SK-N-DZ (cell line): ENCODE data around the gene BCOR.

ENCODE experiments used
- DNase-seq: peaks from one replicate; pipeline ENCODE4 v3.0.0-alpha.2; 2015; ENCODE audit warnings: low spot score

Gene BCOR

DNA sequence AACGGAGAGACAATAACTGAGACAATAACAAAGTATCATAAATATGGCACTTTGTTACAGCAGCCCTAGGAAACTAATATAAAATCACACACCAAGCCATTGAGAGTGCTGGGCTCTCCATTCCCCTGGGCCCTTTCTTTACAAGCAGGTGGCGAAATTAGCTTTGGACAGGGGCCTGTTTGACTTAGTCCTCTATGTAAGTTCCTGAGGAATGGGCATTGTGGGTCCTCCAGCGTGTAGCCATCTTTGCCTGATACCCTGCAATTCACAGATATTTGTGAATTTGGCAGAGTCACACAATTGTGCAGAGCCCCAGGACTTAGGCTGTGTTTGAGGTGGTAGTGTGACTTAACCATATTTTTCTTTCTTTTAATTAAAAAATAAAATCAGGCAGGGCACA, 67.6 kb downstream of the BCOR start:
- DNase-seq: no peak

DNA sequence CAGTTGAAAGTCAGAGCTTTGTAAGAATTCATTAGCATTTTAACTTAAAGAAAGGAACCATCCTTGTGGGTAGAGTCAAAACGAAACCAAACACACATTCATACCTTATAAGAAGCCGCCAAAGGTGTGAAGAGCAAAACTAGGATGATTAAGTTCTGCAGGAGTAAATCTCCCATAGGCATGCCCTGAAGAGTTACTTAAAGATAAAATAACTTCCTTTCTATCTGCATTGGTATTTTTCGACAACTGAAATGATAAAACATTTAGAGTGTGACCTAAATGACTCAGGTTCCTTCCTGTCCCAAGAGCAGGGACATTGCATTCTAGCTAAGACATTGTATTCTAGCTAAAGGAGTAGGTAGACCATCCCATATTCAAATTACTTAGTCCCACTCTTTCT, 75.3 kb downstream of the BCOR start:
- no peak for DNase-seq

DNA sequence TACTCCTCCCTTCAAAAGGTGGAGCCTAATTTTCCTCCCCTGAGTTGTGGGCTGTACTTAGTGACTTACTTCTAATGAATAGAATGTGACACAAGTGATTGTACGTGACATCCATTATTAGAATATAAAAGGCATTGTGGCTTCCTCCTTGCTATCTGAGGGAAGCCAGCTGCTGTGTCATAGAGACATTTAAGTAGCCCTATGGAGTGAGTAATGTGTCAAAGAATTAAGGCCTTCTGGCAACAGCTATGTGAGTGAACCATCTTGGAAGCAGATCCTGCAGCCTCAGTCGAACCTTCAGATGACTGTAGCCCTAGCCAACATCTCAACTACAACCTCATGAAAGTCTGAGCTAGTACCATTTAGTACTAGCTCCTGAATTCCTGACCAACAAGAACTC, 76.1 kb downstream of the BCOR start:
- no peak for DNase-seq

DNA sequence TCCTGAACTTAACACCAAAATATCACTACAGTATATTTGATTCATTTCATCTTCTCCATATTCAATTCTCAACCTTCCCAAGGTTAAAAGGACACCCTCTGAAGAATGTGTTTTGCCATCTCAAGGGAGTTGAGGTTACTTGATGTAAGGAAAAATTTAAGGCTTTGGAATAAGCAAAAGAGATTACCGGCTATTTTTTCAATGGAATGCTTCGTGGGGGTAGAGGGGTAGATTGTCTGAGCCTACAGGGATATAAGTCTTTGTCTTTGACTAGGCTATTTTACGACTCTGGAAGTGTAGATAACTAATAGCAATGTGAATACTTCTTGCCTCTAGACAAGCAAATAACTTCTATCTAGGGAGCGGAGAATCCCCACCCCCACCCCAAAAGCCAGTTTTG, 78.2 kb downstream of the BCOR start:
- DNase-seq: no peak

DNA sequence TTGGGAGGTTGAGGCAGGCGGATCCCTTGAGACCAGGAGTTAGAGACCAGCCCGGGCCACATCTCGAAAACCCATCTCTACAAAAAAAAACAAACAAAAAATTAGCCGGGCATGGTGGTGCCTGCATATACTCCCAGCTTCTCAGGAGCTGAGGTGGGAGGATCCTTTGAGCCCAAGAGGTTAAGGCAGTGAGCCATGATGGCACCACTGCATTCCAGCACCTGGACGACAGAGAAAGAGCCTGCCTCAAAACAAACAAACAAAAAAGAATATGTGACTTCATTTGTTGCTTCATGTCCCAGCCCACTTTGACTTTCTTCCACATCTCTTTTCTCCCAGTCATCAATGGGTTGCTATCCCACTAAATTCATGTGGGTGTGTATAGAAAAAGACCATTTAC, 79.7 kb downstream of the BCOR start:
- no peak for DNase-seq

DNA sequence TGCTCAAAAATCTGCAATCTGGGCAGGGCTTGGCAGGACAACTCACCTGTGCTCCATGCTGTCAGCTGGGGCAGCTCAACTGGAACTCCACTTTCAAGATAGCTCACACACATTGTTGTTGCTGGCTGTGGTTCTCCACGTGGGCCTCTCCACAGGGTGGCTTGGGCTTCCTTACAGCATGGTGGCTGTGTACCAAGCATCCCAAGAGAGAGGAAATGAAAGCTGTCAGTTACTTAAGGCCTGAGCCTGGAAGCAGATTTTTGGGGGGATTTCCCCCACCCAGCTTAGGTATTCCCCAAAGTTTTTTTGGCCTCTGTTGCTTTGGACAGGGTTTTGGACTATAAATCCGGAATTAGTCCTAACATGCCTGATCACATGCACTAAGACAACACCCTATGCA, 81.0 kb downstream of the BCOR start:
- no peak for DNase-seq

DNA sequence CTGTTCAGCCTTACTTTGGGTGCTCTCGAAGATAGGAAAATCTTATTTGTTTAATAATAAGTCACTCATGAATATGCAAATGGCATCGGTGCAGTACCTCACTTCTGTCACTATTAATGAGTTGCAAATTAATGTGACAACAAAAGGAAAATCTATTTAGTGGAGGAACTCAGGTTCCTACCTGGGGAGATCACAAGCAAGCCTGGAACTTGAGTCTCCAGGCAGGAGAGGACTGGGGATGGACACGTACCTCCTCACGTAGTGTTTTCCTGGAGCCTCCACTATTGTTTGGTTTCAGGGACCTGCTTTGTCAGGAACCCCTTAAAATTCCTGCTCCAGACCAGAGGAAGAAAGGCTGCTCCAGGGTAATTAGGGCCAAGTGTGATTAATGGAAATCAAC, 82.1 kb downstream of the BCOR start:
- no peak for DNase-seq

DNA sequence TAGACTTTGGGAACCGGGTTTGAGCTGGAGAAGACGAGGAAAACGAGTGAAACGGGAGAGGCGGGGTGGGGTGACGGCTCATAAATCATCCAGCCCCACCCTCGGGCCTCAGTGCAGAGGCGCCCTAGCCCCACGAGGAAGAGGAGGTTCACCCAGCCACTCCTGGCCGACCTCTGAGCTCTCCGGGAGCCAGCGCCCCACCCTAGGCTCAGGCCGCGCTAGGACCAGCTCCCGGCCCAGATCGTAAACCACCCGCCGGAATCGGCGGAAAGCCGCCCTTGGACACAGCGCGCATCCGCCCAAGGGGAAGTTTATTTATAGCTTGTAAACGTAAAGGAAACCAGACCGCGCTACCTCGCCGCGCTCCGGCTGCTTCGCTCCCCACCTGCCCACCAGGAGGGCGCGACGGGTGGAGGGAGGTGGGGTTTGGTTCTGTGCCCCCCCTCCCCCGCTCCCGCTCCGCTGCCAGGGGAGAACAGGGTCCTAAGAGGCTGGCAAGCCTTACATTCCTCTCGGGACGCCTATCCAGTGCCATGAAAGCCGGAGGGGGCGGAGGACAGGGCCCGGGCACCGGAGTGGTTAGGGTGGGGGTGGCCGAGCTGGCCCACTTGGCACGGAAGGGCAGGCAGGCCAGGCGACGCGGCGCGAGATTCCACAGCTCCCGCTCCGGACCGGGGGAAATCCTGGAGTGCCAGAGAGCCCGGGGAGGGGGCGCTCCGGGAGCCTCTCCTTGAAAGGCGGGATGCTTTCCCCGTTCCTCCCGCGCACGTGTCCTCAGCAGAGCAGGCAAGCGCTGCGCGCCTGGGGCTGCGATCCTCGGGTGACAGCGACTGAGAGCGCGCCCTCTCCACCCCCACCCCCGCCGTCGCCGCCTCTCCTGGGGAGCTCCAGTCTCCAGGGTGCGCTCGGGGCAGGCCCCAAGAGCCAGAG, 84.2 kb downstream of the BCOR start:
- peak; percentile 59 for DNase-seq

DNA sequence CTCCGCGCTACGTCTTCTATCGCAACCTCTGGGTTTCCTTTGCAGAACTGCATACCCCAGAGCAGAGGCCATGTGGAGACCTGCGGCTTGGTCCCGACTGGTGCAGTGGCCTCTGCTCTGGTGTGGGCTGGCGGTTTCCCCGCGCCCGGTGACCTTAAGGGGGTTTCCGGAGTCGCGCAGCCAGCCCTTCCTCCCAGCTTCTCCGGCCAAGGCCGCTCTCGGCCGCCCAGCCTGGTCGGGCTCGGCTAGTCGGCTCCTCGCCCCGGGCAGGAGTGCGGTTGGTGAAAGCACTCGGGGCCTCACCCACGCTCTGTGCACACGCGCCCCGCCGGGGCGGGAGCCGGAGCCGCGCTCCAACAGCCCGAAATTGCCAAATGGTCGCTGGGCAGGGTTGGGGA, 84.9 kb downstream of the BCOR start:
- DNase-seq: no peak

DNA sequence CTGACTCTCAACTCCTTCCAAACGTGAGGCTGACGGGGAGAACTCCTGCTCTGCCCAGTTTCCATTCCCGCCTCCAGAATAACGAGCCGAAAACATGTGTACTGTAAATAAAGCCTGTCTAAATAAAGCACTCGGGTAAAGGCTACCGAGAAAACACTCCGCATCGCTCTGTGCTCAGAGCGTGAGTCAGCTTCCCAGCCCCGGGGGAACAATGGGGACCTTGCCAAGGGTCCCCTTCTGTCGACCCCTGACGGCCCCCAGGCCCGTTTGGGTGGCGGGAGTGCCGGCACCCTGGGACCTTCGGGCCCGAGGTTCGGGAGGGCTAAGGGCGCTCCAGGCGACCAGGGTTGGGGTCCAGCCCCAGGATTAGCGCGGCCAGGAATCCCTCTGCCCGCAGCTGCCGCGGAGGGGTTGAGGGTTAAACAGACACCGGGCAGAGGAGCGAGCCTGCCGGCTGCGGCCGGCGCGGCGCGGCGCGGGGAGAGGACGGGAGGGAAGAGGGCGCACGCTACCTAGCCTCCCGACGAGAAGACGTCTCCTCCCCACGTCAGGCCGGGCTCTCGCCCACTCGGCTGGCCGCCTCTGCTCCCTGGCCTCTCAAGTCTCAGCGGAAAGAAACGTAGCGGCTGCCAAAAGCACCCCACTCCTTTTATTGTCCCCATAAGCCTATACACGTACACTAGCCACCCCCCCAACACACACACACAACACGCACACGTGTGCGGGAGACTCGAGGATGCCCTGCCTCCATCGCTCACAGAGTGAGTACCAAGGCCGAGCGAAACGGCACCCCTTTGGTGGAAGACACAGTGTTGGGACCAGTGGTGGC, 85.5 kb downstream of the BCOR start:
- DNase-seq: no peak

DNA sequence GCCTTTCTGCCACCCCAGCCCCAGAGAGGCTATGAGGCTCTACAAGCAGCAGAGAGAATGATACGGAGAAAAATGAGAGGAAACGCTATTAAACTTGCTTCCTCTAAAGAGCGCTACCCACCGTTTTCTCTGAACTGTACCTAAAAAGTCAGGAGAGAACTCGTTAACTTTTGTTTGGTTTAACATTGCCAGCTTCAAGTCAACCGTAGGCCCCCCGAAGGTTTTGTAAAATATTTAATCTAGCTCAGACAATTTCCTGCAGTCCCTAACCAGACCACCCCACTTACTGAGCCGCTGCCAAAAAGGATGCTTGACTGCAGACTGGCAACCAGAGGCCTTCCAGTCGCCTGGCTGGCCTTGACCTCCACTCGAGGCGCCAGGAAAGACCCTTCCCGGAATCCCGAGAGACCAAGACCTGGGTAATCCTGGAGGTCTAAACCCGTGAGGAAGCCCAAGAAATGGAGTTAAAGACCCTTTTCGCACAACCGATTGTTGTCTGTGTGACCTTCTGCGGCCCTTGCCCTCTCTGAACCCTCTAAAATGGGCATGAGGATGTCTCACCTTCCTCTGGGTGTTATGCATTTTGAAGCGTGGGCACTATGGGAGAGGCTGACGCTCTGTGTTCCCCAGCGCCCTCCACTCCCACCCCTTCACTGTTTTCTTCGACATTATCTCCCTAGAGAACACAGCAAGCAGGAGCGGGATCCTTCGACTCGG, 86.3 kb downstream of the BCOR start:
- no peak for DNase-seq

DNA sequence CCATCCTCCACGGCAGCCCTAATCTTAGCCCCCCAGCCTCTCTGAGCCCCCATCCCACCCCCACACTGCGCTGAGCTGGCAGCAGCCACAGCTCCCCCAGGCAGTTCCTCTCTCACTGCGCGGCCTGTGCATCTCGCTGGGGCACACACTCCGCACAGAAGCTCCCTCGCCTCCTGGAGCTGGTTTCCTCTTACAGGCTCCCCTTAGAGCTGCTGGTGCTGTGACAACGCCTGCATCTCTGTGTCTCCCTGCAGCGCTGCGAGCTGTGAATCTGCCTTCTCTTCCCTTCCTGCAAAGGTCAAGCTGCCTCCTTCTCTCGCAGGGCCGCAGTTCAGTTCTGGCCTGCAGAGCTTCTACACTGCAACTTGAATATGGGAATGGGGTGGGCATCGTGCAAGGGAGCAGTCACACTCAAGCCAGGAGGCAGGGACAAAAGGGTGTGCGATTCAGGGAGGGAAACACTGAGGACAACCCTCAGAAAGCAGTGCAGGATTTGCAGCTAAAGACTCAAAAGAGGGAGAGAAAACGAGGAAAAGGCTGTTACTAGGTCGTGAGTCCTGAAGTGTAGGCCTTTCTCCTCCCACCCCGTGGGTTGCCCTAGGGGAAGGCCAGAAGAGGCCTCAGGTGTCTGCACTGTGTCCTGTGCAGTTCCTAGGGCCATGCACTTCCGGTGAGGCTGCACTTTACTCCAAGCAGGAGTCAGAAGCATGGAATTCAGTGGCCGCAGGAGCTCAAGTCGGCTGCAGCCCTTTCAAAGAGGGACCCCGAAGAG, 87.0 kb downstream of the BCOR start:
- DNase-seq: peak; percentile 53

DNA sequence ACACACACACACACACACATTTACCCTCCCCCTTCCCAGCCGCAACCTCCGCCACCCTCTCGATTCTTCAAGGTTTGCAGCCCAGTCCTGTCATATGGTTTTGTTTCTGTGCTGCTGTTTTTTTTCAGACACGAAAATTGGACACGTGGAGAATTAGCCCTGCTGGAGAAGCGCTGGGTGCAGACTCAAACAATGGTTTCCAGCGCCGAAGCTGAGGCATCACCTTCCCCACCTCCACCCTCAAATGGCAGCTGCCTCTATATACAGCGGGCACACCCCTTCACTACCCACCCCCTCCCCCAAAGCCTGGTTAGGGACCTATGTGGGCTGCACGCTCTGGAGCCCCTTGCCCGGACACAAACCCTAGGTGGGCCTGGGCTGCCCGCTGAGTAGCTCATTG, 87.9 kb downstream of the BCOR start:
- peak; percentile 41 for DNase-seq

DNA sequence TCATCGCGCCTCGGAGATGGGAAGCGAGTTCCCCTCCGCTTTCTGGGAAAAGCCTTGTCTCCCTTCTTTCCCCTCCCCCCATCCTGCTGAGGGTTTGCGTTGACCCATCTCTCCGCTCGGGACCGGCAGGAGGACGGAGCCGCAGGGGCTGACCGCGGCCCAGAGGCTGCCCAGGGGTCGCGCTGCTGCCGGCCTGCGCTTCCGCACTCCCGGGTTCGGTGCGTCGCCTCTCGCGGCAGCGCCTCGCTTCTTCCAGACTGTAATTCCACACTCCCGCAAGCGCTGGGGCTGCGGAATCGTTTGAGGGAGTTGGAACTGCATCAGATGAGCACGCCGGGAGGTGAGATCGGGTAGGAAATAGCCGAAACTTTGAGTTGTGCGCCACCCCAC, 88.3 kb downstream of the BCOR start:
- DNase-seq: peak; percentile 52

DNA sequence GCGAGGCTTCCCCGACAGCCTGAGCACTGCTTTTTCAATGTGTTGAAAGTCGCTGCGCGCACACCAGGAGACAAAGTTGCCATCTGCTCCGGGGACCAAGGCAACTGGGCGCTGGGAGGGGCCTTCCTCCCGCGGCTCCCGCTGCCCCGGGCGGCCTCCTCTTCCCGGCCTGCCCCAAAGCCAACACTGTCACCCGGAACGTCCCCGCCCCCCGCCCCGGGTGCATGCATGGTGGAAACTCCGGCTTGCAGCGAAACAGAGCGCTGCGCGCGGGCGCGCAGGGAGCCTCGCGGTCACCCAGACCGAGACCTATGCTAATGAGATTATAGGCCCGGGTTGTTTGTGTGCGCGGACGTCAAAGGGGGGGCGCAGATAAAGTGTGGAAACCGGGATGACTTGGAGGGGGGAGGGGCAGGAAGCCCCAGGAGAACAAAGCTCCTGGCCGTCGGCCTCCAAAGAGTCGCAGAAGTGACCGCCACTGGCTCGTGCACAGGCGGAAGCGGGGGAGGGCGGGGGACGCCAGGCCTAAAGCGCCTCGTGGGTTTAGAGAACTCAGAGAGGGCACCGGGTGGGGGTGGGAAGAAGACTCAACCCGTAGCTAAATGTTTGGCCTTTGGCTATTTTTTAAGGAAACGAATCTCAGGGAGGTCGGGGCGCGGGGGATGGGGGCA, 88.8 kb downstream of the BCOR start:
- DNase-seq: peak; percentile 89

DNA sequence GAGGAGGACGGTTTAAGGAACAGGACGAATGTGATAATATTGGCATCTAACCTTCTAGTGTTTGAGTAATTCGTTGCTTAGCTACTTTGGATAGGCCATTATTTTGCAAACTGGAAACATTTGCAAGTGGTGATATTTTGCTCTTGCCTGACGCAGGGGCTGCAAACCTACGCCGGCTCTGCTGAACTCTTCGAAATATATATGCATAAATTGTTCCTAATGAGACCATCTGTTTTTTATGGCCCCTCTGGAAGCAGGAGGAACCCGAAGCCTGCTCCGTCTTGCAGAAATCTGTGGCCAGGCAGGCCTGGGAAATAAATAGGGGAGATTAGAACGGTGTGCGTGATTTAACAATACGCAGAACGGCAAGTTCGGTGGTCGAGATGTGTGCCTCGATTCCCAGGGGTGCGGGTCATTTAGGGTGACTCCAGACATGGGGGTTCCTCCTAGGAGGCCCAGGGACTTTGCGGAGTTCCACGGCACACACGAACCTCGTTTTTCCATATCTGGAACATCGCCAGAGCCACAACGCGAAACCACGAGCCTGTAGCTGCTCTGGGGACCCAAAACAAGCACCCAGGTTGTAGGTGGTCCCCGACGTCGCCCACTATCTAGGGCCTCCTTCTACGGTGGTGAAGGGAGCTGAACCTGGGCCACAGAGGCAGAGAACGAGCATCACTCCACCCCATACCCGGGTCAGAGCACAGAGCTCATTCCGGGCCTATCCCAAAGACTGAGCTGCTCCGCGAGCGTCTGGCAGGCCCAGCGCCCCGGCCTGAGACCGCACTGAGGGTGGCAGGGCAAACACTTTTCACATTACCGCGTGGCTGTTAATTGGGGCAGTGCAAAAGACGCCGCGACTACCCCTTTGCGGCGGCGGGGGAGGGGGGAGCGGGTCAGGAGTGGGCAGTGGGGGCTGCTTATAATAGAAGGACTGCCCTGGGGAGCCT, 89.7 kb downstream of the BCOR start:
- no peak for DNase-seq

DNA sequence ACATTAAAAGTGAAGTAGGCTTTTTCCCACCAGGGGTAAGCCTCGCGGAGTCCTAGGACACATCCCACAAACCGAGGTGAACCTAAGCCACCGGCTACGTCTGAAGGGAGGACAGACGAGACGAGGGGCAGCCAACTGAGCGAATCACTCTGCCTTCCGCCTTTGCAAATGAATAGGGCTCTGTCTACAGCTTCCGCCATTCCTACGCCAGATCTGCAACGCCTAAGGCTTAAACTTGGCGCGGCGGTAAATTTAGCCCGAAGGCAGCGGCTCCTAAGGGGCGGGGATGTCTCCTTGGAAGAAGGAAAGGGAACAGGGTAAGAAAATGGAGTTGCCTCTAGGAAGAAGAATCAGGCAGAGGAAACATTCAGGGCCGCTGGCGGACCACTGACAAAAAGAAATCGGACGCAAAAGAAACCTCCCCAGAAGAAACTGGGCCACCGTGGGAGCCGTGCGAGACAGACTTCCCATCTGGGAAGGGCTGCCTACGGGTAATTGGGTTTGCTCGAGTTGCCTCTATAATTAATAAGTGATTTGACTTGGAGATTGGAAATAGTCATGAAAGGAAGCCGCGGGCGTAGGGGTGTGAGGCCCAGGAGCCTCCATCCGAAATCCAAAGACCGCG, 90.5 kb downstream of the BCOR start:
- no peak for DNase-seq

DNA sequence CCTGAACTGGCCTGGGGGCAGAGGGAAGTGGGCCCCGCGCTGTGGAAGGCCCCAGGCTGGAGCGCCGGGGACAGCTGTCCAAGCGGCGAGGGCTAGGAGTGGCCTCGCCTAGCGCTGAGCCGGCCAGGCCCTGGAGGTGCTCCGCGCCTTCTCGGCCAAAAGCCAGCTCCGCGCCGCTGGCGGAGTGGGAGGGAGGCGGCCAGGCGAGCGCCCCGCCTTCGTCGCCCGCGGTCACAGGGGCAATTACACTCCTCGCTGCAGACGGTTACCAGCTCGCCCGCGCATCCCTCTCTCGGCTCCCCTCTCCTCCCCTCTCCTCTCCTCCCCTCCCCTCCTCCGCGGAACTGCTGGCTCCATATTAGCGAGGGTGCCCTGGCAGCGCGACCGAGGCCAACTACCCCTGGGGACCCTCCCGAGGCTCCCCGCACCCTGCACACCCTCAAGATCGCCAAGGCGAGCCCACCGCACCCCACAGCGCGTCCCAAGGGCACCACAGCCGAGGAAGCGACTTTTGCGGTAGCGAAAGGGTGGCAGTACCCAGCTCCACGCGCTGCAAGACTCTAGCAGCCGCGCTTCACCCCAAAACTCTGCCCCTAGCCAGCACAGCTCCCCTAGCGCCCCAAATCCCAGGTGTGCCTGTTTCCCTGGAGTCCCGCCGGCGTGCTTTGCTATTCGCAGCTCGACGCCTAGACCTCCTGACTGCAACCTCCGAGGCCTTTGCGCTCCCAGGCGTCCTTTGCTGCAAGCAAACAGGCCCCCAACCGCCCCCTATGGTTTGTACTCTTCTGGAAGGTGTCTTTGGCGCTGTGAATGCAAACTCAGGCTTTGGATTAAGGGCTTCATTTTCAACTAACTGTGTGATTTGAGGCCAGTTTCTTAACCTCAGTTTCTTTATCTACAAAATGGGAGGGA, 91.4 kb downstream of the BCOR start:
- DNase-seq: no peak
